GM21723 (cell line): ENCODE results near the gene ABHD6.
"Not testable (repeated sequence)": the region's sequence is repeated elsewhere in the genome, so short reads cannot be mapped to it uniquely, and the experiment has no call there.

Source experiments
- ATAC-seq: cut with Tn5 transposase; IDR thresholded peaks from one replicate; pipeline ENCODE4 v1.9.1; 2021; ENCODE audit warnings: mild to moderate bottlenecking, moderate library complexity; ENCODE audit not compliant: unreplicated experiment

ABHD6 gene

GRCh38 chr3:58272891-58273290, 35.3 kb downstream of the ABHD6 start:
- no peak for ATAC-seq

DNA sequence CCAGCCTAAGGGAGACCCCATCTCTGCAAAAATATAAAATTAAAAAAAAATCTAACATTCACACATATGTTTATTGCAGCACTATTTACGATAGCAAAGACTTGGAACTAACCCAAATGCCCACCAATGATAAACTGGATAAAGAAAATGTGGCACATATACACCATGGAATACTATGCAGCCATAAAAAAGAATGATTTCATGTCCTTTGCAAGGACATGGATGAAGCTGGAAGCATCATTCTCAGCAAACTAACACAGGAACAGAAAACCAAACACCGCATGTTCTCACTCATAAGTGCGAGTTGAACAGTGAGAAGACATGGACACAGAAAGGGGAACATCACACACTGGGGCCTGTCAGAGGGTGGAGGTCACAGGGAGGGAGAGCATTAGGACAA, 35.8 kb downstream of the ABHD6 start:
- ATAC-seq = not testable (repeated sequence)

DNA sequence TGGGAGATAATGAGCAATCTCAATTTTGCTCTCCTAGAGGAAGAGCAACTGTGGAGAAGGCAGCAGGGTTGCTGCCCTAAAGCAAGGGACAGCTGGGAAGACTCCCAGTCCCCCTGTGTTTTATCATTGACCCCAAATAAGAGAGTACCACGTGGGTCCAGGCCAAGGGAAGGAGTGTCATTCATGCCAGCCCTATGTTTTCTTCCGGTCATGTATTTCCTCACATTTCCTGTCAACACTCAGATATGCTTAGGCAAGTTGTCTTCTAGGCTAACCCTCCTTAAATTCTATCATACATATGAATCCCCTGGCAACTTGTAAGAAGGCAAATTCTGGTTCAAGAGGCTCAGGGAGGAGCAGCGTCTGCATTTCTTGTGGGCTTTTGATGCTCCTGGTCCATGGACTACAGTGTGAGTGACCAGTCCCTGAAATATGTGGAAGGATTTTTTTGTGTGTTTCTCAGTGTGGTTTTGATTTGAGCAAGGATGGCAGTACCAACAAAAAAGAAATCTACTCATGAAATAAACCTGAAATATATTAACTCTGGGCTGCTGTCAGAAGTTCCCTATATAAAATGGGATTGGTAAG, 36.5 kb downstream of the ABHD6 start:
- no peak for ATAC-seq

DNA sequence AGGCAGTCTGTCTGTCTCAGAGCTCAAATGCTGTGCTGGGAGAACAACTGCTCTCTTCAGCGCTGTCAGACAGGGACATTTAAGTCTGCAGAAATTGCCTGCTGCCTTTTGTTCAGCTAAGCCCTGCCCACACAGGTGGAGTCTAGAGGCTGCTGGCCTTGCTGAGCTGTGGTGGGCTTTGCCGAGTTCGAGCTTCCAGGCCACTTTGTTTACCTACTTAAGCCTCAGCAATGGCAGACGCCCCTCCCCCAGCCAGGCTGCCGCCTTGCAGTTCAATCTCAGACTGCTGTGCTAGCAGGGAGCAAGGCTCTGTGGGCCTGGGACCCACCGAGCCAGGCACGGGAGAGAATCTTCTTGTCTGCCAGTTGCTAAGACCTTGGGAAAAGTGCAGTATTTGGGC, 43.5 kb downstream of the ABHD6 start:
- ATAC-seq = no peak

GRCh38 chr3:58285334-58285733, 47.7 kb downstream of the ABHD6 start:
- no peak for ATAC-seq

GRCh38 chr3:58287354-58287753, 49.8 kb downstream of the ABHD6 start:
- ATAC-seq = no peak

GRCh38 chr3:58288011-58288728, 50.6 kb downstream of the ABHD6 start:
- ATAC-seq = no peak

DNA sequence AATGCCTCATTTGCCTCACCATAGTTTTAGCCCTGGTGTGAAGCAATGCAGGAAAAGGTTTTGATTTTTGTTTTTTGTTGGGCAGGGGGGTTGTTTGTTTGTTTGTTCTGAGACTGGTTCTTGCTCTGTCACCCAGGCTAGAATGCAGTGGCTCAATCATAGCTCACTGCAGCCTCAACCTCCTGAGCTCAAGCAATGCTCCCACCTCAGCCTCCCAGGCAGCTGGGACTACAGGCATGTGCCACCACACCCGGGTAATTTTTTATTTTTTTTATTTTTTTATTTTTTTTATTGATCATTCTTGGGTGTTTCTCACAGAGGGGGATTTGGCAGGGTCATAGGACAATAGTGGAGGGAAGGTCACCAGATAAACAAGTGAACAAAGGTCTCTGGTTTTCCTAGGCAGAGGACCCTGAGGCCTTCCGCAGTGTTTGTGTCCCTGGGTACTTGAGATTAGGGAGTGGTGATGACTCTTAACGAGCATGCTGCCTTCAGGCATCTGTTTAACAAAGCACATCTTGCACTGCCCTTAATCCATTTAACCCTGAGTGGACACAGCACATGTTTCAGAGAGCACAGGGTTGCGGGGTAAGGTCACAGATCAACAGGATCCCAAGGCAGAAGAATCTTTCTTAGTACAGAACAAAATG, 51.5 kb downstream of the ABHD6 start:
- not testable (repeated sequence) for ATAC-seq

GRCh38 chr3:58290446-58290845, 52.9 kb downstream of the ABHD6 start:
- ATAC-seq = not testable (repeated sequence)

- no peak for ATAC-seq
Observed at GRCh38 chr3:58291671-58292338, 54.2 kb downstream of the ABHD6 start.

- ATAC-seq = no peak
Observed at GRCh38 chr3:58292866-58293265, 55.3 kb downstream of the ABHD6 start.

DNA sequence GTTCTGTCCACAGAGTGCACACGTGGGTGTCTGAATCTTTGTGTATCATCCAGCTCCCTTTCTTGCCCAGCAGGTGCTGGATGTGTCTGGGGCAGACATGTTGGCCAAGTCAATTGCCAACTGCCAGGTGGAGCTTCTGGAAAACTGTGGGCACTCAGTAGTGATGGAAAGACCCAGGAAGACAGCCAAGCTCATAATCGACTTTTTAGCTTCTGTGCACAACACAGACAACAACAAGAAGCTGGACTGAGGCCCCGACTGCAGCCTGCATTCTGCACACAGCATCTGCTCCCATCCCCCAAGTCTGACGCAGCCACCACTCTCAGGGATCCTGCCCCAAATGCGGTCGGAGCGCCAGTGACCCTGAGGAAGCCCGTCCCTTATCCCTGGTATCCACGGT, 55.9 kb downstream of the ABHD6 start:
- no peak for ATAC-seq

DNA sequence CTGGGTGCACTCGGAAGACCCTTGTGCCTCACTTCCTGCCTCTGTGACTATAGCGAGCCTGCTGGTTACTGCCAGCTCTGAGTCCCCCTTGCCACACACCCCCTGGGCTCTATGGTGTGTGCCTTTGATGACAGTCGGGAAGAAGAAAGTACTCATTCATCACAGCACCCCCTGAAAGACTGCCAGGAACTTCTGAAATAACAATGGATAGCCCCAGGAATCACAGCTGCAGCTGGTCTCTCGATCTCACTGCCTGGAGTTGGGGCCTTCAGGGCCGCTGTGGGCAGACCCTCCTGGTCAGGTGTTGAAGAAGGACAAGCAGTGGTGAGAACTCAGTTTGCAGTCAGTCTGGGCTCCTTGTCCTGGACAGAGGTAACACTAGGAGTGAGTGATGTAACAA, 58.7 kb downstream of the ABHD6 start:
- no peak for ATAC-seq

DNA sequence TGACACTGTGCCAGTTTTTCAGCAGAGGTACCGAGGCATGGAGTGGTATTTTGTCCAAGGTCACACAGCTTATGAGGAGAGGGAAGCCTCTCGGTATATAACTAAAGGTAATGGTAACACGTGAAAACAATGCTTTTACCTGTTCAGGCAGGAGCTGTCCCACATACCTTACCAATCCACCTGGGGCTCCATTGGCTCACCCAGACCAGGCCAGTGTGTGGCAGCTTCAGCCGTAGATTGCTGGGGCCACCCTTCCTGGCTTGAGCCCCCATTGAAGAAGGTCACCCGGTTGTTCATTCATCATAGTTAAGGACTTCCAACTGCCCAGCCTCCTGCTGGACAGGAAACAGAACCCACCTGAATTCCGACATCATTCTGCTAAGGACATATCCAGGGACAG, 59.3 kb downstream of the ABHD6 start:
- ATAC-seq = no peak

DNA sequence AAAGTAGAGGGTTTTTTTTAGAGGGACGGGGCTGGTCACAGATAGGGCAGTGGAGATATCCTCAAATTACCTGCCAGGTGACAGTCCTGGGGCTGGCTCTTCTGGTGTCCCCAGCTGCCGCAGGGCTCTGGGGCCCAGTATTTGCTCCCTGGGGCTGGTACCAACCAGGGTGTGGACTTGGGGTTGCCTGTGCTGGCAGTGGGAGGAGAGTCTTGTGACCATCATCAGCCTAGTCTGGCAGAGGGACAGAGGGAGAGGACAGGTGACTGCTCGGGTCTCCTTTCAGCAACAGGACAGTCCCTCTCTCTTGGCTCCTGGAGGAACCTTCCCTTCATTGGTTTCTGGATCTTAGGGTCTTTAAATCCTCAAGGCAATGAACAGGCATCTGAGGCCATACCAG, 60.6 kb downstream of the ABHD6 start:
- ATAC-seq = no peak

DNA sequence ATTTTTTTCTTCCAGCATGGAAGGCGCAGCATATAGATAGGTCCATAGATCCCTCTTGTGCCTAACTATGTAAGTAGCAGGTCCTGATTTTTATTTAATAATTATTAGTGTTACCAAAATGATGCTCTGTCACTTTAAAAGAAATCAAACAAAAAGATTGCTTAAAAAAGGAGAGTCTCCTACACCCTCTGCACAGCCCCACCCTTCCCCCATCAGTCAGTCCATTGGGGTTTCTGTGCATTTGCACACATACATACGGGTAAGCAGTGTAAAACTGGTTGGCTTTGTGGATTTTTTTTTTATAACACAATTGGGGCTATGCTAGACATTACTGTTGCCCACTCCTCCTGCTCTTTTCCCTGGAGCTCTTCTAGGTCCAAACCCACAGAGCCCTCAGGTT, 61.5 kb downstream of the ABHD6 start:
- ATAC-seq = no peak

DNA sequence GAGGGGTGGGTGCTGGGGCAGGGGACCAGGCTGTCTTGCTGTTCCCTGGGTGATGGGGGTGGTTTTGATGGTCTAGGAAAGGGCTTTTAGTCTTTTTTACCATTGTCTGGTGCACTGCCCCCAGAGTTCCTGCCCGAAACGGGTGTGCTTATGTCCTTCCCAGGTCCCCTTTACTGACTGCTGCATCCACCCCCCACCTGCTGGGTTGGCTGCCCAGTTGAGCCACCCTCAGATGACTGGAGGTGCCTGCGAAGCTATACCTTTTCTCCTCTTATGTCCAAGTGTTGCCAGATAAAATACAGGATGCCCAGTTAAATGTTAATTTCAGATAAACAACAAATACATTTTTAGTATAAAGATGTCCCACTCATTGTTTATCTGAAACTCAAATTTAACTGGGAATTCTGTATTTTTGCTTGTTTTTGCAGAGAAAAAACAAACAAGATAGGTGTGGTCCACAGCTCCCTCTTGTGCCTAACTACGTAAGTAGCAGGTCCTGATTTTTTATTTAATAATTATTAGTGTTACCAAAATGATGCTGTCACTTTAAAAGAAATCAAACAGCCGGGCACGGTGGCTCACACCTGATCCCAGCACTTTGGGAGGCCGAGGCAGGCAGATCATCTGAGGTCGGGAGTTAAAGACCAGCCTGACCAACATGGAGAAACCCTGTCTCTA, 62.4 kb downstream of the ABHD6 start:
- ATAC-seq = no peak

GRCh38 chr3:58305882-58306711, 68.5 kb downstream of the ABHD6 start, which contains the start of the genes HTD2 and RPP14:
Gene HTD2, plus strand, starts transcription at chr3:58306520. Its CDS starts 11,094 bp downstream, at chr3:58317614.
Gene RPP14, plus strand, starts transcription at chr3:58306245. Its CDS starts 4,085 bp downstream, at chr3:58310330.
- ATAC-seq = peak; percentile 84

GRCh38 chr3:58307639-58308215, 70.1 kb downstream of the ABHD6 start:
- ATAC-seq = no peak

GRCh38 chr3:58308728-58309127, 71.1 kb downstream of the ABHD6 start:
- no peak for ATAC-seq
